Measurements from ENCODE around the gene TRIM46. TPM values are rescaled to one million over a fixed set of nuclear protein-coding genes. Genes with fewer than 3 reads are reported as not detected.

Gene TRIM46
- total RNA-seq, 8 experiments from 2014 or later, result 0.20 to 20.2 (median 11.4) TPM

- WGBS, 10 experiments, result 80 to 100% (median 93%) methylated on average over 1 to 2 of the region's 2 CpGs; no CpG with 5 or more reads in 3 of the 10 experiments
- peaks cover 18 to 26% of the 10 kb centered on the region in 2 donors for H3K4me1 ChIP-seq (replicated peaks in 1 of 2)
- in situ Hi-C loops (cut with MboI; ENCODE audit: low pct_unique_long_range_greater_than_20kb in 2 of 9, low sequenced_read_pairs in 9 of 9, unreplicated experiment in 9 of 9), result no loop called here
- H3K27ac ChIP-seq, result no peak overlapping the region
- ATAC-seq (replicated peaks in 6 of 8), result no peak
- no peak overlapping the region for H3K4me3 ChIP-seq
Observed at GRCh38 chr1:155170101-155170785, 3.4 kb upstream of the TRIM46 start.

GRCh38 chr1:155170806-155171205 is 2.8 kb upstream of the TRIM46 start:
- H3K4me1 ChIP-seq (replicated peaks in 1 of 2), result peaks cover 21 to 31% of the 10 kb centered on the region in 2 donors
- no peak for ATAC-seq (replicated peaks in 6 of 8)
- no peak overlapping the region for H3K27ac ChIP-seq
- in situ Hi-C loops (cut with MboI; ENCODE audit: low pct_unique_long_range_greater_than_20kb in 2 of 9, low sequenced_read_pairs in 9 of 9, unreplicated experiment in 9 of 9), result no loop called here
- WGBS, 10 experiments, result 50 to 100% (median 92%) methylated on average over 2 to 7 of the region's 7 CpGs; no CpG with 5 or more reads in 3 of the 10 experiments
- no peak overlapping the region for H3K4me3 ChIP-seq

- Histone ChIP-seq H3K4me3 (peak overlapping the region; percentile 70 to 96 (median 83)), H3K27ac (peak overlapping the region; percentile 86 to 89), H3K4me1 (replicated peaks in 1 of 2) (peaks cover 17 to 21% of the 10 kb centered on the region in 2 donors)
- 0 to 69% (median 48%) methylated on average over 1 to 7 of the region's 8 CpGs; no CpG with 5 or more reads in 1 of the 10 experiments for WGBS, 10 experiments
- ATAC-seq (replicated peaks in 6 of 8), result no peak
- in situ Hi-C loops (cut with MboI; ENCODE audit: low pct_unique_long_range_greater_than_20kb in 2 of 9, low sequenced_read_pairs in 9 of 9, unreplicated experiment in 9 of 9), result no loop called here
Observed at GRCh38 chr1:155171836-155172731, 1.6 kb upstream of the TRIM46 start.

GRCh38 chr1:155172732-155173477 is 744 bp upstream of the TRIM46 start, which contains the start of gene KRTCAP2:
TSS of gene KRTCAP2 (minus strand) at chr1:155173304. CDS start at chr1:155173224, 80 bp downstream.
- in situ Hi-C loops (cut with MboI; ENCODE audit: low pct_unique_long_range_greater_than_20kb in 2 of 9, low sequenced_read_pairs in 9 of 9, unreplicated experiment in 9 of 9), result no loop called here
- peak within 1 kb of the TSS; percentile 70 to 96 (median 83) for H3K4me3 ChIP-seq
- H3K27ac ChIP-seq, result peak within 1 kb of the TSS; percentile 86 to 89
- 0 to 3% (median 0%) methylated on average over 2 to 14 of the region's 57 CpGs; no CpG with 5 or more reads in 3 of the 10 experiments for WGBS, 10 experiments
- H3K4me1 ChIP-seq (replicated peaks in 1 of 2), result peaks cover 14 to 16% of the 10 kb centered on the region in 2 donors
- peak; percentile 63 to 86 (median 69) for ATAC-seq (replicated peaks in 6 of 8)

- ATAC-seq (replicated peaks in 6 of 8), result peak in 5 of 8 experiments; percentile 25 to 52 (median 40)
- H3K4me1 ChIP-seq (replicated peaks in 1 of 2), result peaks cover 14 to 16% of the 10 kb centered on the region in 2 donors
- peak overlapping the region; percentile 70 to 96 (median 83) for H3K4me3 ChIP-seq
- H3K27ac ChIP-seq, result peak overlapping the region; percentile 86 to 89
- in situ Hi-C loops (cut with MboI; ENCODE audit: low pct_unique_long_range_greater_than_20kb in 2 of 9, low sequenced_read_pairs in 9 of 9, unreplicated experiment in 9 of 9), result no loop called here
- WGBS, 10 experiments, result 0 to 40% (median 28%) methylated on average over 1 to 3 of the region's 35 CpGs; no CpG with 5 or more reads in 7 of the 10 experiments
Observed at GRCh38 chr1:155174324-155175280, 953 bp downstream of the TRIM46 start.

- no peak for ATAC-seq (replicated peaks in 6 of 8)
- peaks cover 14 to 16% of the 10 kb centered on the region in 2 donors for H3K4me1 ChIP-seq (replicated peaks in 1 of 2)
- WGBS, 10 experiments, result 67 to 100% (median 91%) methylated on average over 1 to 5 of the region's 12 CpGs; no CpG with 5 or more reads in 4 of the 10 experiments
- in situ Hi-C loops (cut with MboI; ENCODE audit: low pct_unique_long_range_greater_than_20kb in 2 of 9, low sequenced_read_pairs in 9 of 9, unreplicated experiment in 9 of 9), result no loop called here
- peak overlapping the region; percentile 86 to 89 for H3K27ac ChIP-seq
- peak overlapping the region; percentile 70 to 96 (median 83) for H3K4me3 ChIP-seq
Observed at GRCh38 chr1:155175281-155175926, 1.8 kb downstream of the TRIM46 start.

- in situ Hi-C loops (cut with MboI; ENCODE audit: low pct_unique_long_range_greater_than_20kb in 2 of 9, low sequenced_read_pairs in 9 of 9, unreplicated experiment in 9 of 9), result no loop called here
- Histone ChIP-seq H3K27ac (no peak overlapping the region), H3K4me1 (replicated peaks in 1 of 2) (peaks cover 14 to 16% of the 10 kb centered on the region in 2 donors), H3K4me3 (no peak overlapping the region)
- no peak for ATAC-seq (replicated peaks in 6 of 8)
- 92 to 97% methylated on average over 5 to 6 of the region's 9 CpGs; no CpG with 5 or more reads in 8 of the 10 experiments for WGBS, 10 experiments
Observed at GRCh38 chr1:155175927-155176371, 2.3 kb downstream of the TRIM46 start.

- ATAC-seq (replicated peaks in 6 of 8), result peak in 4 of 8 experiments; percentile 4 to 44 (median 20)
- in situ Hi-C loops (cut with MboI; ENCODE audit: low pct_unique_long_range_greater_than_20kb in 2 of 9, low sequenced_read_pairs in 9 of 9, unreplicated experiment in 9 of 9), result no loop called here
- peaks cover 14 to 16% of the 10 kb centered on the region in 2 donors for H3K4me1 ChIP-seq (replicated peaks in 1 of 2)
- H3K4me3 ChIP-seq, result no peak overlapping the region
- 26 to 100% (median 60%) methylated on average over 2 to 8 of the region's 8 CpGs; no CpG with 5 or more reads in 3 of the 10 experiments for WGBS, 10 experiments
- H3K27ac ChIP-seq, result no peak overlapping the region
Observed at GRCh38 chr1:155176544-155177071, 3.0 kb downstream of the TRIM46 start.

- in situ Hi-C loops (cut with MboI; ENCODE audit: low pct_unique_long_range_greater_than_20kb in 2 of 9, low sequenced_read_pairs in 9 of 9, unreplicated experiment in 9 of 9), result no loop called here
- Histone ChIP-seq H3K4me3 (no peak overlapping the region), H3K27ac (no peak overlapping the region), H3K4me1 (replicated peaks in 1 of 2) (peaks cover 10 to 11% of the 10 kb centered on the region in 2 donors)
- ATAC-seq (replicated peaks in 6 of 8), result no peak
- WGBS, 10 experiments, result 0 to 94% (median 67%) methylated on average over 1 to 7 of the region's 11 CpGs; no CpG with 5 or more reads in 3 of the 10 experiments
Observed at GRCh38 chr1:155177192-155177917, 3.7 kb downstream of the TRIM46 start.

- Histone ChIP-seq H3K4me1 (replicated peaks in 1 of 2) (peaks cover 10 to 11% of the 10 kb centered on the region in 2 donors), H3K27ac (no peak overlapping the region), H3K4me3 (no peak overlapping the region)
- no peak for ATAC-seq (replicated peaks in 6 of 8)
- in situ Hi-C loops (cut with MboI; ENCODE audit: low pct_unique_long_range_greater_than_20kb in 2 of 9, low sequenced_read_pairs in 9 of 9, unreplicated experiment in 9 of 9), result no loop called here
- WGBS, 10 experiments, result 80 to 98% (median 93%) methylated on average over 1 to 7 of the region's 9 CpGs; no CpG with 5 or more reads in 6 of the 10 experiments
Observed at GRCh38 chr1:155177918-155178281, 4.3 kb downstream of the TRIM46 start.
